Measurements from ENCODE around the gene ETF1.

DNA sequence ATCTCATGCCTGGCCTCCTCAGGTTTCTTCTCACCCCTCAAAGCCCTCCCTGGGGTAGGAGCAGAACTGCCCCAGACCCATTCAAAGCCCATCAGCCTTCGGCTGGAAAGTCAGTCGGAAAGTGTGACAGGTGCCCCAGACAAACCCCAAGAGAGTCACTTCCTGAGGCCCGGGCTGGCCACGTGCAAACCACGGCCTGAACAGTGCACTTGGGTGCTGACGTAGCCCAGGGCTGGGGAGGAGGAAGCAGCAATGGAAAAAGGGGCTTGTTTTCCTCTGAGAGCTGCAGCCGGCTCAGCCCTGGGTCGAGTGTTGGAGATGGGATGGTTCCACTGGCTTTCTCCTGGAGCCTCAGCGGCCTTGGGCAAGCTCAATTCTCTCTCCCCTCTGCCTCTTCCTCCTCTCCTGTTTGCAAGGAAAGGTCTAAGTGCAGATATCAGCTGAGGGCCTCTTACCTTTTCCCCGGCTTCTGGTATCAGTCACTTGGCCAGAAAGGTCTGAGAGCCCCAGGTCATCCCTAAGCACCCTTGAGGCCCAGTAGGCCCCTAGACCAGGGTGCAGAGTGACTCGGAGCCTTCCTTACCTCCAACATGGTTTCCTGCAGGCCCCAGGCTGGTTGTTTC, 83.6 kb downstream of the ETF1 start:
- TF ChIP-seq EZH2phosphoT487 (IDR thresholded peaks at IDR 0.05; ENCODE audit: borderline replicate concordance, low read depth, low read length) = no peak
- TF ChIP-seq CTCF (conservative IDR thresholded peaks at IDR 0.05; ENCODE audit: low read length) = no peak
